Spleen (tissue), 7 donors: Measurements from ENCODE around the gene SLC5A2.

ENCODE experiments used
- CTCF ChIP-seq, 11 experiments: fragments of 200-600 bp in 7 of 11; fragments of 450-650 bp in 4 of 11; sonication (generic) in 4 of 11; IDR thresholded peaks in 8 of 11; conservative IDR thresholded peaks in 3 of 11; 1 replicate in 7 of 11; 2 replicates in 4 of 11; pipeline versions ENCODE4 v1.4.0 to v1.8.0; 2016 to 2021; ENCODE audit warnings: antibody characterized with exemption in 11 of 11, inconsistent platforms in 4 of 11, mild to moderate bottlenecking in 1 of 11
- POLR2A ChIP-seq, 3 donors: fragments of 450-650 bp; IDR thresholded peaks; one replicate each; pipeline ENCODE4 v1.5.1; 2017; ENCODE audit warnings: antibody characterized with exemption in 3 of 3, mild to moderate bottlenecking in 1 of 3
- donor health status: DM: no; HTN: no; CAD: no; lungs with moderate emphysema.
- donor health status: DM: no; HTN: no; CAD: no.
- donor health status: DM: no; HTN: no; CAD: no.

GRCh38 chr16:31535737-31536136 lies 52.8 kb downstream of the SLC5A2 start:
- TF ChIP-seq CTCF (IDR thresholded peaks at IDR 0.05 in 8 of 11, conservative IDR thresholded peaks at IDR 0.05 in 3 of 11) (no peak), POLR2A (IDR thresholded peaks at IDR 0.05) (no peak)
